Coronary artery (tissue), 2 donors: ENCODE measurements around the gene MEX3A.

Experiments used
- DNase-seq: peaks from one replicate; pipeline ENCODE4 v3.0.0-alpha.2; 2017; ENCODE audit warnings: low spot score
- H3K27ac ChIP-seq, 2 donors: fragments of 200-600 bp; sonication (generic); one replicate each; pipeline ENCODE4 v1.5.1; 2016 to 2019
- H3K4me3 ChIP-seq: fragments of 200-600 bp; sonication (generic); 2 replicates; pipeline ENCODE4 v1.5.1; 2016; ENCODE audit warnings: mild to moderate bottlenecking, moderate library complexity
- TF ChIP-seq, protein P1 (sequence below): fragments of 200-600 bp; sonication (generic); IDR thresholded peaks from one replicate; pipeline ENCODE4 v1.5.1; 2019; ENCODE audit warnings: antibody characterized with exemption

The MEX3A gene

DNA sequence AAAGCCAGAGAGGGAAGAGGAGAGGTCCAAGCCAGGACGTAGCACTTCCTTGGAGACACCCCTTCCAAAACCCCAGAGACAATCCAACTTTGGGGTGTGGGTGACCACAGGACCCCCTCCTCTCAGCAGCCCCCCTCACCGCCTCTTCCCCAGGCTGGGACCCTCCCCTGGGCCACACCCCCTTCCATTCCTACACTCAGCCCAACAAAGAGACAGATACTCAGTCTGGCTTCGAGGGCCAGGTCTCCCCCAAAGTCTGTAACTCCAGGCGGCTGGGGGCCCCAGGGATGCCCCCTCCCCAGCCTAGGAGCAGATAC is 1.4 kb downstream of the MEX3A start:
- no peak overlapping the region for H3K4me3 ChIP-seq
- no peak overlapping the region for H3K27ac ChIP-seq
- DNase-seq: no peak
- TF ChIP-seq, protein P1, sequence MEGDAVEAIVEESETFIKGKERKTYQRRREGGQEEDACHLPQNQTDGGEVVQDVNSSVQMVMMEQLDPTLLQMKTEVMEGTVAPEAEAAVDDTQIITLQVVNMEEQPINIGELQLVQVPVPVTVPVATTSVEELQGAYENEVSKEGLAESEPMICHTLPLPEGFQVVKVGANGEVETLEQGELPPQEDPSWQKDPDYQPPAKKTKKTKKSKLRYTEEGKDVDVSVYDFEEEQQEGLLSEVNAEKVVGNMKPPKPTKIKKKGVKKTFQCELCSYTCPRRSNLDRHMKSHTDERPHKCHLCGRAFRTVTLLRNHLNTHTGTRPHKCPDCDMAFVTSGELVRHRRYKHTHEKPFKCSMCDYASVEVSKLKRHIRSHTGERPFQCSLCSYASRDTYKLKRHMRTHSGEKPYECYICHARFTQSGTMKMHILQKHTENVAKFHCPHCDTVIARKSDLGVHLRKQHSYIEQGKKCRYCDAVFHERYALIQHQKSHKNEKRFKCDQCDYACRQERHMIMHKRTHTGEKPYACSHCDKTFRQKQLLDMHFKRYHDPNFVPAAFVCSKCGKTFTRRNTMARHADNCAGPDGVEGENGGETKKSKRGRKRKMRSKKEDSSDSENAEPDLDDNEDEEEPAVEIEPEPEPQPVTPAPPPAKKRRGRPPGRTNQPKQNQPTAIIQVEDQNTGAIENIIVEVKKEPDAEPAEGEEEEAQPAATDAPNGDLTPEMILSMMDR: no peak

DNA sequence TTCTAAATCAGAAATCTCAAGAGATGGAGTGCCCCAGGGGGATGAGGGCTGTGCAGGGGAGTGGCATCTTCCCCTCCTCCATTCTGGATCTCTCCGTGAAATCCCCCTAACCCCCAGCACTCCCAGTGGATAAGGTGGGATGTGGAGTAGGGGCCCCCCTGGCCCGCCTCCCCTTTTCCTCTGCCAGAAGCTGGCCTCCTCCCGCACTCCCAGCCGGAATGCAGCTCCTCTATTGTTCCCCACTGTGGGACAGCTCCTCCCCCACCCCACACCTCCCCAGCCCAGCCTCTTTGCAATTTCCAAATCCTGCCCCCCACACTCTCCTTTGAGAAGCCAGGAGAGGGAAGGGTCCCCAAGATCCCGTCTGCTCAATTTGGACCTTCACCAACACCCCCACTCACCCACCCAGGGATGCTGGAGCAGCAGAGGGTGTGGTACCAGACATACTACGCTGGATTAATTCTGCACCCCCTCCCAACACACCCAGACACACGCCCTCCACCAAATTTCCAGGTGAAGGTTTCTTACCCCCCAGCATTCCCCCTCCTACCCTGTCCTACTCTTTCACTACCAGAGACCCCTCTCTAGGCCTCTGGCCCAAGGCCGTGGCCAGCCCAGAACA is 1.9 kb downstream of the MEX3A start:
- TF ChIP-seq, protein P1: no peak
- Histone ChIP-seq H3K27ac (no peak overlapping the region), H3K4me3 (no peak overlapping the region)
- DNase-seq: no peak

GRCh38 chr1:156079762-156080161 is 2.5 kb downstream of the MEX3A start:
- H3K27ac ChIP-seq: no peak overlapping the region
- no peak overlapping the region for H3K4me3 ChIP-seq
- DNase-seq: no peak
- TF ChIP-seq, protein P1: no peak

- TF ChIP-seq, protein P1: no peak
- Histone ChIP-seq H3K27ac (no peak overlapping the region), H3K4me3 (no peak overlapping the region)
- no peak for DNase-seq
Measured at GRCh38 chr1:156078728-156079127, 3.5 kb downstream of the MEX3A start.

- no peak for DNase-seq
- no peak overlapping the region for H3K4me3 ChIP-seq
- TF ChIP-seq, protein P1: no peak
- H3K27ac ChIP-seq: no peak overlapping the region
Measured at GRCh38 chr1:156077430-156077760, 4.9 kb downstream of the MEX3A start.

GRCh38 chr1:156076609-156077429 is 5.4 kb downstream of the MEX3A start:
- no peak for DNase-seq
- Histone ChIP-seq H3K4me3 (peak overlapping the region; percentile 66), H3K27ac (peak overlapping the region in 1 of 2 donors; percentile 35)
- TF ChIP-seq, protein P1: no peak

DNA sequence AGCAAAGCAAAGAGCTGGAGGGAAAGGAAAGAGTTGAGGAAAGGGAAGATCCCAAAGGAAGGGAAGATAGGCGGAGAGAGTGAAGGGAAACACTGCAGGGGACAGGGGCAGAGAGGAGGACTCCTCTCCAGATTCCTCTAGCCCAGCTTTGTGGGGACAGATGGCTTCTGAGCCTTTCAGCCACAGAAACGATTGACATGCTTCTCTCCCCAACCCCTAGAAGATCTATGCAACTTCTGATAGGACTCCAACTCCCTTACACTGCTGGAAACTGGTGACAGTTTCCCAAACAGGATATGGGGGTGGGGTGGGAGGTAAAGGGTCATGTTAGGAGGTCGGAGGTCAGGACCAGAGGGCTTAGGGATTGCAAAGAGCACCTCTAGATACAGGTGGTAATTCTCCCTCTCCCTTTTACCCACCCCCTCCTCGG is 6.5 kb downstream of the MEX3A start:
- H3K4me3 ChIP-seq: no peak overlapping the region
- TF ChIP-seq, protein P1: no peak
- no peak overlapping the region for H3K27ac ChIP-seq
- DNase-seq: no peak
